ENCODE data around the gene APOBEC2. TPM values are rescaled to one million over a fixed set of nuclear protein-coding genes. Genes with fewer than 3 reads are reported as not detected.
"Not testable (repeated sequence)": the region's sequence is repeated elsewhere in the genome, so short reads cannot be mapped to it uniquely, and the experiment has no call there.

APOBEC2 gene
- polyA plus RNA-seq, result 1 to 10 TPM in 1 of 3 donors, under 1 TPM in 2; 0.34 to 9.3 (median 0.91) TPM

- no peak within 1 kb of the TSS for H3K27ac ChIP-seq (ENCODE audit: low read depth, low read length)
- 23 to 84% (median 72%) methylated on average over 5 of the region's 5 CpGs for WGBS, 3 donors
Observed at GRCh38 chr6:41053041-41053440, at the start of gene APOBEC2. TSS of gene APOBEC2 (plus strand) at chr6:41053202. CDS start at chr6:41053348, 146 bp downstream.

GRCh38 chr6:41006217-41006616, 46.8 kb upstream of the APOBEC2 start:
- 6 to 20% (median 8%) methylated on average over 7 of the region's 7 CpGs for WGBS, 3 donors
- not testable (repeated sequence) for H3K27ac ChIP-seq (ENCODE audit: low read depth, low read length)

DNA sequence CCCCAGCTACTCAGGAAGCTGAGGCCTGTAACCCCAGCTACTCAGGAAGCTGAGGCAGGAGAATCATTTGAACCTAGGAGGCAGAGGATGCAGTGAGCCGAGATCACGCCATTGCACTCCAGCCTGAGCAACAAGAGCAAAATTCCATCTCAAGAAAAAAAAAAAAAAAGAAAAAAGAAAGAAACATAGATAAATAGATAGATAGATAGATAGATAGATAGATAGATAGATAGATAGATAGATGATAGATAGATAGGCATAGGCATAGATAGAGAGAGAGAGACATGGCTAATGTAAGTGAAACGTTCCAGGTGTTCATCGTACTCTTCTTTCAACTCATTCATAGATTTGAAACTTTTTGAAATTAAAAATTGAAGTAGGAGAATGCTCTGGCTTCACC, 46.0 kb upstream of the APOBEC2 start:
- 87 to 93% (median 90%) methylated on average over 4 of the region's 4 CpGs for WGBS, 3 donors
- not testable (repeated sequence) for H3K27ac ChIP-seq (ENCODE audit: low read depth, low read length)

DNA sequence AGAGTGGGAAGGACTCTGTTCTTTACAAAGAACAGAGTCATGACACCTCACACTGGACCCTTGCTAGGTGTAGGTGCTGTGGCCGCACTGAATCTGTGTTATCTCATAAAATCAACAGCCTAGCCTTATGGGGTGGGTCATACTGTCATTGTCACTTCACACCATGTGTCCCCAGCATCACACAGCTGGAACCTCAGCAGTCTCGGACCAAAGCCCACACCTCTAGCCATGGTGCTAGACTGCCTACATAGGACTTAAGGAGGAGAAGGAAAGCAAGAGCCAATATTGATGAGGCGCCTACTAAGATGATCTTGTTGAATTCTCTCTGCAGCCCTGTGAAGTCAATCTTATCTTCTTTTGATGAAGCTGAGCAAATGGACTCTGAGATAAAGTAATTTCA, 45.0 kb upstream of the APOBEC2 start:
- WGBS, 3 donors, result 91 to 94% (median 93%) methylated on average over 3 of the region's 3 CpGs

DNA sequence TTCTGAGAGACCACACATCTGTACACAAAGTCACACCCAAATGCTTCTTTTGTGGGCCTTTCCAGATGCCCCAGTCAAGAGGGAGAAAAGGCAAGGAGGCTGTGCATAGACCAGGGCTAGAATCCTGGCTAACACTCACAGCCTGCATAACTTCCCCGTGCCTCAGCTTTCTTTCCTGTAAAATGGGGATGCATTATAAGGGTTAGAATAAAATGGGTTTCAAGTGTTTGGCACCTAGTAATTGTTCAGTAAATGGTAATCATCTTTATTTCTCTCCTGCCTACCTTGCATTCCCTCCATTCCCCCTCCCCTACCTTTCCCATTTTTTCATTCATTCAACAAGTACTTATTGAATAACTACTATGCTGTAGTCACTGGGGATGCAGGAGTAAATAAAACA, 43.3 kb upstream of the APOBEC2 start:
- WGBS, 3 donors, result 95 to 100% (median 97%) methylated on average over 1 of the region's 1 CpG
- H3K27ac ChIP-seq (ENCODE audit: low read depth, low read length), result no peak overlapping the region

More for the DNA sequence above, 45.0 kb upstream of the APOBEC2 start:
- H3K27ac ChIP-seq (ENCODE audit: low read depth, low read length), result no peak overlapping the region

- 60 to 86% (median 82%) methylated on average over 2 of the region's 2 CpGs for WGBS, 3 donors
Observed at GRCh38 chr6:41011673-41012072, 41.3 kb upstream of the APOBEC2 start.

DNA sequence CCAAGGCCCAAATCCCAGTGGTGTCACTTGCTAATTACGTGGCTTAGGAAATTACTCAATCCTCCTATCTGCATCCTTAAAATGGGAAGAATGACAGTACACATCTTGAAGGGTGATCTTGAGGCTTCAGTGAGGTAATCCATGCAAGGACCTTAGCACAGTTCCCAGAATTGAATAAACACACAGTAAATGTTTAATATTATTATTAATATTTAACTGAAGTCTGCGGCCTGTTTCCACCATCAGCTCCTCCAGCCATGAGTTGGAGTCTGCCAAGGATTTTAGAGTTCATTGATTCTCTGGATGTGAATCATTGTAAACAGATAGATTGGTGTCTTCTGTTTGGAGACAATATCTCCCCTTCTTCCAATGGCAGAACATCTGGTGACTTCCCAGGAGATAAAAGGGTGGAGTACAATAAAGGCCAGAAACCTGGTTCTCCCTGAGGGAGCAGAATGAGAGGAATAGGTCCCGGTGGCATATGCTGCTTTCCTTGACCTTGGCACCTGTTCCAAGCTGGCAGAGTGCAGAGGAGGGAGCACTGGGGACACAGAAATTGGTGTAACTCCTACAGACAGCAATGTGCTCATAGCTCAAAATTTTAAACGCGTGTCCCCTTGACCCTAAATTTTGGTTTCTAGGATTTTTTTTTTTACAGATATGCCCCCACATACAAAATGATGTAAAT, 39.4 kb upstream of the APOBEC2 start:
- H3K27ac ChIP-seq (ENCODE audit: low read depth, low read length), result no peak overlapping the region
- WGBS, 3 donors, result 38 to 86% (median 85%) methylated on average over 5 of the region's 5 CpGs

More at GRCh38 chr6:41011673-41012072, 41.3 kb upstream of the APOBEC2 start:
- no peak overlapping the region for H3K27ac ChIP-seq (ENCODE audit: low read depth, low read length)

- no peak overlapping the region for H3K27ac ChIP-seq (ENCODE audit: low read depth, low read length)
- WGBS, 3 donors, result 89 to 93% (median 92%) methylated on average over 4 of the region's 4 CpGs
Observed at GRCh38 chr6:41014780-41015179, 38.2 kb upstream of the APOBEC2 start.

GRCh38 chr6:41015860-41016259, 37.1 kb upstream of the APOBEC2 start:
- H3K27ac ChIP-seq (ENCODE audit: low read depth, low read length), result not testable (repeated sequence)
- 91 to 99% (median 96%) methylated on average over 3 to 4 of the region's 5 CpGs for WGBS, 3 donors

GRCh38 chr6:41017663-41018062, 35.3 kb upstream of the APOBEC2 start:
- no peak overlapping the region for H3K27ac ChIP-seq (ENCODE audit: low read depth, low read length)
- 67 to 100% (median 94%) methylated on average over 1 of the region's 1 CpG for WGBS, 3 donors

GRCh38 chr6:41021832-41022231, 31.2 kb upstream of the APOBEC2 start:
- 31 to 90% (median 81%) methylated on average over 3 of the region's 3 CpGs for WGBS, 3 donors
- H3K27ac ChIP-seq (ENCODE audit: low read depth, low read length), result no peak overlapping the region

- no peak overlapping the region for H3K27ac ChIP-seq (ENCODE audit: low read depth, low read length)
Observed at GRCh38 chr6:41022294-41022693, 30.7 kb upstream of the APOBEC2 start.

DNA sequence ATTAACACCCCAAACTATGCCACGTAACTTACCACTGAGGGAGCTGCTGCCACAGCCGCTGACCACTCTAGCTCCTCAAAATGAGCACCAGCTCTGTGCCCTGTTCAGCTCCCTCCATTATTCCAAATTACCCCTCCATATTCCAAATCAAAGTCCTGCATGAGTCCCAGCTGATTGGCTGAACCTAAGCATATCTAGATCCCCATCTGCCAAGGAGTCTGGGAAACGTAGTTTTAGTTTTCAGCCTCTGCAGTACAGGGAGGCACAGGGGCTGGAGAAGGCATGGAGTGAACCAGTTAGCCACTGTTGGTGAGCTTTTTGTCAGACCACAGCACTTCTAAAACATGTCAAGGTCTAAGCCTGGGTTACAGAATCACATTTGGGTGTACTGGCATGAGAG, 29.9 kb upstream of the APOBEC2 start:
- H3K27ac ChIP-seq (ENCODE audit: low read depth, low read length), result no peak overlapping the region
- 90 to 95% (median 92%) methylated on average over 3 of the region's 3 CpGs for WGBS, 3 donors

GRCh38 chr6:41025966-41026530, 27.0 kb upstream of the APOBEC2 start:
- H3K27ac ChIP-seq (ENCODE audit: low read depth, low read length), result no peak overlapping the region
- 57 to 89% (median 84%) methylated on average over 3 of the region's 3 CpGs for WGBS, 3 donors

GRCh38 chr6:41027241-41027640, 25.8 kb upstream of the APOBEC2 start:
- no peak overlapping the region for H3K27ac ChIP-seq (ENCODE audit: low read depth, low read length)
- 27 to 41% (median 38%) methylated on average over 3 to 4 of the region's 4 CpGs for WGBS, 3 donors

- no peak overlapping the region for H3K27ac ChIP-seq (ENCODE audit: low read depth, low read length)
- 2 to 4% (median 4%) methylated on average over 45 of the region's 45 CpGs for WGBS, 3 donors
Observed at GRCh38 chr6:41027799-41028560, 25.0 kb upstream of the APOBEC2 start.

- no peak overlapping the region for H3K27ac ChIP-seq (ENCODE audit: low read depth, low read length)
- WGBS, 3 donors, result 39 to 58% (median 54%) methylated on average over 8 to 13 of the region's 13 CpGs
Observed at GRCh38 chr6:41028561-41029412, 24.2 kb upstream of the APOBEC2 start.

- WGBS, 3 donors, result 96 to 97% (median 97%) methylated on average over 15 of the region's 15 CpGs
- H3K27ac ChIP-seq (ENCODE audit: low read depth, low read length), result no peak overlapping the region
Observed at GRCh38 chr6:41032830-41033229, 20.2 kb upstream of the APOBEC2 start.

DNA sequence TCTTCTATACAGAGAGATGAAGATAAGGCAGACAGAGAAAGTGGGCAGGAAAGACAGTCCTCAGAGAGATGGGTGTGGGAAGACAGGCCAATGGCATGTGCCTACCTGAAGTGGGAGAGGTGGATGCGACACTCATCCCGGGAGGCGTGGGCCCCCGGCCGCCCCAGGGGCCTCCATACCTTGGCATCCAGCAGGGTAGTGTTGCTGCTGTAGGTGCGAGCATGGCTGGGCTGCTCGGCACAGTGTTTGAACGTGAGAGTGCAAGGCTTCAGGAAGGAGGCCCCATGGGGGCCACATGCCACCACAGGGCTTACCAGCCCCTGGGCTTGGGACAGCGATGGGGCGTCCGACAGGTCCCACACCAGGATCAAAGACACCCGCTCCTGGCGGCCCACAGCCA, 19.2 kb upstream of the APOBEC2 start:
- 91 to 93% (median 91%) methylated on average over 11 to 13 of the region's 13 CpGs for WGBS, 3 donors
- H3K27ac ChIP-seq (ENCODE audit: low read depth, low read length), result no peak overlapping the region
